HL-60 (cell line): Measurements from ENCODE around the gene MCRS1.

Source experiments
- DNase-seq, 2 experiments: peaks; one replicate each; pipeline ENCODE4 v3.0.0-alpha.2; 2010 to 2020; ENCODE audit warnings: low read depth in 1 of 2, low spot score in 1 of 2
- H3K27ac ChIP-seq: fragments of 250-450 bp; sonication (Bioruptor Pico); replicated peaks from 2 replicates; pipeline ENCODE4 v1.5.1; 2020; ENCODE audit warnings: mild to moderate bottlenecking, moderate library complexity
- H3K27me3 ChIP-seq: fragments of 250-450 bp; sonication (Bioruptor Pico); 2 replicates; pipeline ENCODE4 v1.5.1; 2021; ENCODE audit warnings: mild to moderate bottlenecking, moderate library complexity; ENCODE audit not compliant: insufficient read depth, poor library complexity, severe bottlenecking
- H3K4me3 ChIP-seq: replicated peaks from 2 replicates; pipeline ENCODE4 v1.5.1; 2011; ENCODE audit warnings: mild to moderate bottlenecking, control low read depth, low read length; ENCODE audit not compliant: insufficient read depth
- GABPA ChIP-seq: IDR thresholded peaks from 2 replicates; pipeline ENCODE4 v1.6.1; 2012; ENCODE audit warnings: low read depth
- POLR2AphosphoS5 ChIP-seq: IDR thresholded peaks from 2 replicates; pipeline ENCODE4 v1.6.1; 2012; ENCODE audit warnings: low read depth
- SPI1 ChIP-seq: IDR thresholded peaks from 2 replicates; pipeline ENCODE4 v1.6.1; 2012; ENCODE audit warnings: low read depth, mild to moderate bottlenecking, borderline replicate concordance
- TF ChIP-seq, protein P1 (sequence below): IDR thresholded peaks from 2 replicates; pipeline ENCODE4 v1.6.1; 2012; ENCODE audit warnings: low read depth; ENCODE audit not compliant: insufficient replicate concordance
- TF ChIP-seq, protein P2 (sequence below): IDR thresholded peaks from one replicate; pipeline ENCODE4 v1.5.1; 2011; ENCODE audit warnings: low read length, control low read depth, inconsistent platforms; ENCODE audit not compliant: insufficient read depth

The MCRS1 gene

DNA sequence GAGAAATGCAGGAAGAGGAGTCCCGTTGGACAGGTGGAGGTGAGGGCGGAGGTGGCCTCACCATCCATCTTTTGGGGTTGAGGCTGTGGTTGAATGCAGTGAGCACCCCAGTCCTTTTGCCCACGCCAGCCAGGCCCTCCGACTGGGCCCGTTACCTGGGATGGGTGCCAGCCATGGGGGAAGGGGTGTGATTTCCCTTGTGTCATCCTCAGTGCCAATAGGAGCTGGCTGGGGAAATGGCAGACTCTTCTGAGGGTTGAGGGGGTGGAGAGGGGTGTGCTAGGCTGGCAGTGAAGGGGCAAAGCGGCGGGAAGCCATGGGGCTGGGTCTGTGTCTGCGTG is 19.5 kb downstream of the MCRS1 start:
- Histone ChIP-seq H3K4me3 (no peak overlapping the region), H3K27me3 (peaks cover 20% of the 10 kb centered on the region), H3K27ac (no peak overlapping the region)
- no peak for TF ChIP-seq SPI1
- TF ChIP-seq, protein P1, sequence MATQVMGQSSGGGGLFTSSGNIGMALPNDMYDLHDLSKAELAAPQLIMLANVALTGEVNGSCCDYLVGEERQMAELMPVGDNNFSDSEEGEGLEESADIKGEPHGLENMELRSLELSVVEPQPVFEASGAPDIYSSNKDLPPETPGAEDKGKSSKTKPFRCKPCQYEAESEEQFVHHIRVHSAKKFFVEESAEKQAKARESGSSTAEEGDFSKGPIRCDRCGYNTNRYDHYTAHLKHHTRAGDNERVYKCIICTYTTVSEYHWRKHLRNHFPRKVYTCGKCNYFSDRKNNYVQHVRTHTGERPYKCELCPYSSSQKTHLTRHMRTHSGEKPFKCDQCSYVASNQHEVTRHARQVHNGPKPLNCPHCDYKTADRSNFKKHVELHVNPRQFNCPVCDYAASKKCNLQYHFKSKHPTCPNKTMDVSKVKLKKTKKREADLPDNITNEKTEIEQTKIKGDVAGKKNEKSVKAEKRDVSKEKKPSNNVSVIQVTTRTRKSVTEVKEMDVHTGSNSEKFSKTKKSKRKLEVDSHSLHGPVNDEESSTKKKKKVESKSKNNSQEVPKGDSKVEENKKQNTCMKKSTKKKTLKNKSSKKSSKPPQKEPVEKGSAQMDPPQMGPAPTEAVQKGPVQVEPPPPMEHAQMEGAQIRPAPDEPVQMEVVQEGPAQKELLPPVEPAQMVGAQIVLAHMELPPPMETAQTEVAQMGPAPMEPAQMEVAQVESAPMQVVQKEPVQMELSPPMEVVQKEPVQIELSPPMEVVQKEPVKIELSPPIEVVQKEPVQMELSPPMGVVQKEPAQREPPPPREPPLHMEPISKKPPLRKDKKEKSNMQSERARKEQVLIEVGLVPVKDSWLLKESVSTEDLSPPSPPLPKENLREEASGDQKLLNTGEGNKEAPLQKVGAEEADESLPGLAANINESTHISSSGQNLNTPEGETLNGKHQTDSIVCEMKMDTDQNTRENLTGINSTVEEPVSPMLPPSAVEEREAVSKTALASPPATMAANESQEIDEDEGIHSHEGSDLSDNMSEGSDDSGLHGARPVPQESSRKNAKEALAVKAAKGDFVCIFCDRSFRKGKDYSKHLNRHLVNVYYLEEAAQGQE = no peak
- TF ChIP-seq POLR2AphosphoS5 = no peak
- TF ChIP-seq, protein P2, sequence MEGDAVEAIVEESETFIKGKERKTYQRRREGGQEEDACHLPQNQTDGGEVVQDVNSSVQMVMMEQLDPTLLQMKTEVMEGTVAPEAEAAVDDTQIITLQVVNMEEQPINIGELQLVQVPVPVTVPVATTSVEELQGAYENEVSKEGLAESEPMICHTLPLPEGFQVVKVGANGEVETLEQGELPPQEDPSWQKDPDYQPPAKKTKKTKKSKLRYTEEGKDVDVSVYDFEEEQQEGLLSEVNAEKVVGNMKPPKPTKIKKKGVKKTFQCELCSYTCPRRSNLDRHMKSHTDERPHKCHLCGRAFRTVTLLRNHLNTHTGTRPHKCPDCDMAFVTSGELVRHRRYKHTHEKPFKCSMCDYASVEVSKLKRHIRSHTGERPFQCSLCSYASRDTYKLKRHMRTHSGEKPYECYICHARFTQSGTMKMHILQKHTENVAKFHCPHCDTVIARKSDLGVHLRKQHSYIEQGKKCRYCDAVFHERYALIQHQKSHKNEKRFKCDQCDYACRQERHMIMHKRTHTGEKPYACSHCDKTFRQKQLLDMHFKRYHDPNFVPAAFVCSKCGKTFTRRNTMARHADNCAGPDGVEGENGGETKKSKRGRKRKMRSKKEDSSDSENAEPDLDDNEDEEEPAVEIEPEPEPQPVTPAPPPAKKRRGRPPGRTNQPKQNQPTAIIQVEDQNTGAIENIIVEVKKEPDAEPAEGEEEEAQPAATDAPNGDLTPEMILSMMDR = no peak
- no peak for TF ChIP-seq GABPA
- DNase-seq = no peak

DNA sequence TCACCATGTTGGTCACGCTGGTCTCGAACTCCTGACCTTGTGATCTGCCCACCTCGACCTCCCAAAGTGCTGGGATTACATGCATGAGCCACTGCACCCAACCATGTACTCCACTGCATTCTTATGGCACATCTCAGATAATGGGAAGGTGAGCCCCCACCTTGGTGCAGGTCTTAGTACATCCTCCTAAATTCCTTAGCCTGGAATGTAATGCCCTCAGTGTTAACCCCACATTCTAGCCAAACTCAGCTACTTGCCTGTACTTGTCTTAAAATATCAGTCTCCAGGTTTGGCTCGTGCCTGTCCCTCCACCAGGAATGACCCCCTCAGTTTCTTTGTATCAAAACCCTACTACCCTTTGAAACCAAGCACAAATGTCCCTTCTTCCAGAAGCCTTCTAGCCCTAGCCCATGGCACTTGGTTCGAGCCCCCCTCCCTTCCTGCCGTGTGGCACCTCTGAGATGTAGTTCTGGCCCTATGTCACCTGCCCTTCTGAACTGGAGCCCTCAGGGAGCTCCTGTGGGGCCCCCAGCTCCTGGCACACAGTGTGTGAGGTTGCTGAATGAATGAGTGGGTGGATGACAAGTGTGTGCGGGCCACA is 20.8 kb downstream of the MCRS1 start:
- TF ChIP-seq, protein P1 = no peak
- TF ChIP-seq, protein P2 = no peak
- TF ChIP-seq POLR2AphosphoS5 (no peak), SPI1 (no peak), GABPA (no peak)
- H3K4me3 ChIP-seq = no peak overlapping the region
- no peak overlapping the region for H3K27ac ChIP-seq
- H3K27me3 ChIP-seq = peaks cover 20% of the 10 kb centered on the region
- DNase-seq = no peak

DNA sequence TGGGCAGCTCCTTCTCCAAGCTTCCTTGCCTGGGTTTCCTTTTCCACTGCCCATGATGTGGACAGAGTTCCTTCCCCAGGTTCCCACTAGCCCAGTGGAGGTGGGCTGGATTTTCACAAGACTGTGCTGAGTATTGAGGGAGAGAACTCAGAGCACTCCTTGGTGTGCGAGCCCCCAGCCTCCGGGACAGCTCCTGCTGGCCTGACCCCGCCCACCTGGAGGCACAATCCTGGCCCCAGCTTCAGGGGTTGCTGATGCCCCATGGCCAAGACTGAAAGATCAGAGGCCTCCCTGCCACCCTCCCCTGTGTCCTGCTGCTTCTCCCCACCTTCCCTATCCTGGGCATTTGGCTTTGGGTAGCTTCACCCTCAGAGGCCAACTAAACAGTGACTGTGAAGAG is 21.5 kb downstream of the MCRS1 start:
- Histone ChIP-seq H3K27me3 (peaks cover 20% of the 10 kb centered on the region), H3K27ac (no peak overlapping the region), H3K4me3 (no peak overlapping the region)
- TF ChIP-seq POLR2AphosphoS5 (no peak), GABPA (no peak), SPI1 (no peak)
- TF ChIP-seq, protein P1 = no peak
- TF ChIP-seq, protein P2 = no peak
- DNase-seq = no peak
